Fibroblast of skin of left biceps (primary cell): Measurements from ENCODE around the gene CETP.
A peak's percentile ranks its signal among the peaks of the same experiment; 100 is the strongest.
"Not testable (repeated sequence)": the region's sequence is repeated elsewhere in the genome, so short reads cannot be mapped to it uniquely, and the experiment has no call there.

Experiments
- DNase-seq, 2 experiments: peaks; one replicate each; pipeline ENCODE4 v3.0.0-alpha.2; 2013; ENCODE audit warnings: low read depth in 2 of 2

The CETP gene

DNA sequence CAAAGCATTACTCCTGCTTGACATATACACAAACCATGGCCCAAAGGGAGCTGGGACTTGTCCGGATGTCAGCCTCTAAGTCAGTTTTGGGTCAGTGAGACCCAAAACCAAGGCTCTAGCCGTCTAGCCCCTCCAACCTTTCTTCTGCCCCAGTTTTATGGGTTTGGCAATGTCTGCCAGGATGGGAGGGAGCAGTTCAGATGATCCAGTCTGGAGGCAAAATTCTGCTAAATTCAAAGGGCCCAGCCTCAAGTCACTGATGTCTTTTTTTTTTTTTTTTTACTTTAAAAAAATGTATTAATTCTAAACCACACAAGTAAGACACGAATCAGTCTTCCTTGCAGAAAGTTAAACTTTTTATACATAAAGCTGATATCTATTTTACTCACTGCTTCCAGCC lies 36.2 kb downstream of the CETP start:
- DNase-seq: no peak

DNA sequence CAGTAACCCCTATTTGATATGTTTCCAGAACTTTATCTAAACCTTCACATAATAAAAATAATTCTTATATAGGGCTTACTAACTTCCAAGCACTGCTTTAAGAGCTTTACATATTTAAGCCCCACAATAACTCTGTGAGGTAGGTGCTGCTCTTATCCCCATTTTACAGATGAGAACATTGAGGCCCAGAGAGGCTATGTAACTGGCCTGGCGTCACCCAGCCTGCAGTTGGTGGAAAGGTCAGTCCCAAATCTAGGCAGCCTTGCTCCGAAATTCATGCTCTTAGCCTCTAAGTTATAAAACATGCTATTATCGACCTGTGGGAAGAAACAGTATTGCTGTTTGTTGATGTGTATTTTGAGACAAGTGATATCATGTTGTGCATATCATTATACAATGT lies 36.6 kb downstream of the CETP start:
- no peak for DNase-seq

DNA sequence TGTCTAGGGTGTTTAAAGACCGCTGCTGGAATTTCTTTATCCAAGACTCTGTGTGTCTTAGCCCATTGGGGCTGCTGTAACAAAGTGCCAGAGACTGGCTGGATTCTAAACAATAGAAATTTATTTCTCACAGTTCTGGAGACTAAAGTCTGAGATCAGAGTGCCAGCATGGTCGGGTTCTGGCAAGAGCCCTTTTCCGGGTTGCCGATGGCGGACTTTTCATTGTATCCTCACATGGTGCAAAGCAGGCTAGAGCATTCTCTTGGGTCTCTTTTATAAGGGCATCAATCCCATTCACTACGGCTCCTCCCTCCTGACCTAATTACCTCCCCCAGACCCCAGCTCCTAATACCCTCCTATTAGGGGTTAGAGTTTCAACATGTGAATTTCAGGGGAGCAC lies 37.1 kb downstream of the CETP start:
- DNase-seq: no peak

DNA sequence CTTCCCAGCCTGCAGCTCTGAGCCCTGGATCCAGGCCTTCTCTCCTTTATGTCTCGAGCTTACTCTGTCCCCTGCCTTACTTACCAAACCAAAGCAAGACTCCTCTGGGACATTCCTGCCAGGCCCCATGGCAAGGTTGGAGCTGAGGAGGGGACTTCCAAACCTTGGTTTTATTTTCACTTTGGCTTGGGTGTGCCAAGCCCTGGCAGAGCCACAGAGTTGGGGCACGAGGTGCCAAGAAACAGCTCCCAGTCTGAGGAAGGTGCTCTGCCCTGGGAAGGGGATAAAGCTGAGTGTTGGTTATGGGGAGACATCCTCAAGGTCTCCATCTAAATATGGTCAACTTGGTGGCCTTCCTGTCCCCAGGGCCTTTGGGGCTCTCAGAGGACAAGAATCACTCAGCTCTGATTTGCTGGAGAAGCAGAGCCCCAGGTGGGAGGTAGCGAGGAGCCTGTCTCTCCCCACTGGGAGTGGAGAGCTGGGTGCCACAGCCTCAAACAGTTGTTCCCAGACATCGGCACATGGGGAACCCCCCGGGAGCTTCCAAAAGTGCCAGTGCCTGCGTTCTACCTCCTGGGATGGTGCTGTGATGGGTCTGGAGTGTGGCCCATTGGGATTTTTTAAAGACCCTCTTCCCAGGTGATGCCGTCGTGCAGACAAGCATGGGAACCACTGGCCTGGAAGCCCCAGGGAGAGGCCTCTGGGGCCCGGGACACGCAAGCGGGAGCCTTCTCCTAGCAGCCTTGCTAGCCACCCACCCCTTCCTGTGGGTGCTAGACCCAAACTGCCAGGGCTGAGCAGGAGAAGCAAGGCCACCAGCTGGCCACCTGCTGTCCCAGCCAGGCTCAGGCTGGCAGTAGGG lies 37.9 kb downstream of the CETP start:
- DNase-seq: no peak

DNA sequence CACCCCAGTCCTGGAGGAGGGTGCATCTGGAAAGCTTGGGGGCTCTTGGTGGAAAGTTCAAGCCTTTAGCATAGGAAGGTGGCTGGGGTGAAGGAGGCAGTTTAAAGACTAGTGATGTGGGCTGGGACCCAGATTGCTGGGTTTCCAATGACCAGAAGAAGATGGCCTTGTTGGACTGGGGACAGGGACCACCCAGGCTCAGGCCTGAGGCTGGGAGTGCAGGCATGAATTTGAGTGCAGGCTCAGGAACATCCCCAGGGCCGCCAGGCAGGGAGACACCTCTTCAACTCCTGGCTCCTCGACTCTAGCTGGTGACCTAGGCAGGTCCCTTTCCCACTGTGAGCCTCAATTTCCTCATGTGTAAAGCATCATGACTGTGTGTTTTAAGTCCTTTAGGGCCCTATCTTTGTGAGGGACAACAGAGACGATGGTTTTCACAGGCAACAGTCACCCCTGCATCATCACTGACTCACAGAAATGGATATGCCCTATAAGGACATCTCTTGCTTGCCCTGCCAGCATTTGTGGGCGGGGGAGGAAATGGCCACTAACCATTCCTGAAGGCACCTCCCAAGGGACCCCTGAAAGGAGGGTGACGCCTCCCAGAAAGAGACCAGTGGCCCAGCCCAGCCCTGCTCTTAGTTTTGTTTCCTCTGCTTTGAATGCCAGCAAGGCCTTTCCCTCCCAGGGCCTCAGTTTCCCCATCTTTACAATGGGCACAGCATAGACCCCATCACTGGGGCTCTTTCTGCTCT lies 38.7 kb downstream of the CETP start:
- peak; percentile 68 to 70 for DNase-seq

DNA sequence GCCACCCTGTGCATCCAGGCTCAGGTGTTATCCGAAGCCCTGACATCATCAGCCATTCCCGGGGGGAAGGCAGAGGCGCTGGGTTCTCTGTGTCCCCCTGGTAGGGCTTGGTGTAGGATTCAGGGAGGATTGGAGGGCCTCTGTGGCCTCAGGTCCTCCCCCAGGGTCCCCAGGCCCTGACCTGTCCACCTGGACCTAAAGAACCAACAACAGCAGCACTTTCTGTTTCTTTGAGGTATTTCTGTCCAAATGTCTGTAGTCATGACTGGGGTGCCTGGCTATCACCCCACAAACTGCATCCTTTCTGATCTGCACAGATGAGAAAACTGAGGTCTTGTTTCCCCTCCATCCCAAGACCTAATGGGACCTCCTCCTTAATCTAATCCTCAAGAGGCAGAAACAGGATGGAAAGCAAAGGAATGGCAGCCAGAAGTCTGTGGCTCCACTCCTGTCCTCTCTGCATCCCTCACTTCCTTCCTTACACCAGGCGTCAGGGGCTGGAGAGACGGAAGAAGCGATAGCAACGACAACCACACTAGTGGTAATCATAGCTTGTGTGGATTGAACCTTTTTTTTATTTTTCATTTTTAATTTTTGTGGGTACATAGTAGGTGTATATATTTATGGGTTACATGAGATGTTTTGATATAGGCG lies 39.4 kb downstream of the CETP start:
- no peak for DNase-seq

- DNase-seq: no peak
Measured at GRCh38 chr16:57003439-57004386, 42.0 kb downstream of the CETP start.

- no peak for DNase-seq
Measured at GRCh38 chr16:57004387-57005250, 42.9 kb downstream of the CETP start.

DNA sequence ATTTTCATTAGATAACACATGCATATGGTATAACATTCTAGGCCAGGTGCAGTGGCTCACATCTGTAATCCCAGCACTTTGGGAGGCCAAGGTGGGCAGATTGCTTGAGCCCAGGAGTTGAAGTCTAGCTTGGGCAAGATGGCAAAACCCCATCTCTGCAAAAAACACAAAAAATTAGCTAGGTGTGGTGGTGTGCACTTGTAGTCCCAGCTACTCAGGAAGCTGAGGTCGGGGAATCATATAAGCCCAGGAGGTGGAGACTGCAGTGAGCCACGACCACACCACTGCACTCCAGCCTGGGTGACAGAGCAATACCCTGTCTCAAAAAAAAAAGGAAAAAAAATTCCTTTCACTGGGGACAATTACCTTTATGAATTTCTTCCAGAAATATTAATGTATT lies 43.8 kb downstream of the CETP start:
- DNase-seq: not testable (repeated sequence)

DNA sequence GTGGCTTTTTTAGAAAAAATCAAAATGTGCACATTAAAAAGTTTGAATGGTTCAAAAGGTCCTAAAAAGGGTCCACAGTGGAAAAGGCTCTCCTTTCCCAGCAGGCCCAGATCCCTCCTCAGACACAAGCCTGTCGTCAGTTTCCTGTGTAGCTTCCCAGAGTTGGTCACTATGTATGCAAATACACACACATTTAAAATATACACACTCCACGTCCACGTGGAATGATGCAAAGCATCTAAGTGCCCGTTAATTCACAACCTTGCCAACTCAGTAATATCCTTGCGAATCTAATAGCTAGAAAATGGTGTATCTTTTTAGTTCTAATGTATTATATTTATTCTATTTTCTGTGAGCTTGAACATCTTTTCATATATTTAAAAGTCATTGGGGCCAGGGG lies 45.3 kb downstream of the CETP start:
- DNase-seq: no peak

GRCh38 chr16:57007530-57007929 lies 45.8 kb downstream of the CETP start:
- DNase-seq: no peak

GRCh38 chr16:57008440-57008839 lies 46.7 kb downstream of the CETP start:
- no peak for DNase-seq

DNA sequence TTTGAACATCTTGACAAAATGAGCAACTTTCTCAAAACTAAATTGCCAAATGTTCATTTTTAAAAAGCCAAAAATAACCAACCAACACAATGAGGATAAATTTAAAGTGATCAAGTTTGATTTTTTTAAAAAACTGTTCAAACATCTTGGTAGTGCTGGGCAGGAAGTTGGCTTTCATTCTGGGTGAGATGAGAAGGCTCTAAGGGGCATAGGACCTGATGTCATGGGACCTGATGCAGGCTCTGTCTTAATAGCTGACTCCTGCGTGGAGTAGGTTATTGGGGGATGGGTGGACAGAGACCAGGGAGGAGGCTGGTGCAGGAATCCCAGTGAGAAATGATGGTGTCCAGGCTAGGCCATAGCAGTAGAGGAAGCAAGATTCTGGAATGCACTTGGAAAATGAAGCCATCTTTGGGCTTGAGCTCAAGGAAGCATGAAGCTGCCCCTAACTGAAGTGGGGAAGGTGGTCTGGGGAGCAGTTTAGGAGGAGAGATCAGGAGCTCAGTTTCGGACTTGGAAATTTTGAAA lies 48.0 kb downstream of the CETP start:
- DNase-seq: no peak

DNA sequence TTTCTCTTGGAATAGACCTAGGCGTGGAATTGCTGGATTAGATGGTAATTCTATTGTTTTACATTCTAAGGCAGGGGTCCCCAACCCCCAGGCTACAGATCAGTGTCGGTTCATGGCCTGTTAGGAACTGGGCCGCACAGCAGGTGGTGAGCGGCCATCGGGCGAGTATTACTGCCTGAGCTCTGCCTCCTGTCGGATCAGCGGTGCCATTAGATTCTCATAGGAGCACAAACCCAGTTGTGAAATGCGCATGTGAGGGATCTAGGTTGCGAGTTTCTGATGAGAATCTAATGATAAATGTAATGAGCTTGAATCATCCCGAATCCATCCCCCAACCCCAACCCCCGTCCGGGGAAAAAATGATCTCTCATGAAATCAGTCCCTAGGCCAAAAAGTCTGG lies 50.6 kb downstream of the CETP start:
- DNase-seq: no peak

- DNase-seq: peak in 1 of 2 experiments; percentile 31
Measured at GRCh38 chr16:57013229-57013628, 51.5 kb downstream of the CETP start.

GRCh38 chr16:57013902-57014301 lies 52.2 kb downstream of the CETP start:
- no peak for DNase-seq

- no peak for DNase-seq
Measured at GRCh38 chr16:57016301-57016700, 54.6 kb downstream of the CETP start.

DNA sequence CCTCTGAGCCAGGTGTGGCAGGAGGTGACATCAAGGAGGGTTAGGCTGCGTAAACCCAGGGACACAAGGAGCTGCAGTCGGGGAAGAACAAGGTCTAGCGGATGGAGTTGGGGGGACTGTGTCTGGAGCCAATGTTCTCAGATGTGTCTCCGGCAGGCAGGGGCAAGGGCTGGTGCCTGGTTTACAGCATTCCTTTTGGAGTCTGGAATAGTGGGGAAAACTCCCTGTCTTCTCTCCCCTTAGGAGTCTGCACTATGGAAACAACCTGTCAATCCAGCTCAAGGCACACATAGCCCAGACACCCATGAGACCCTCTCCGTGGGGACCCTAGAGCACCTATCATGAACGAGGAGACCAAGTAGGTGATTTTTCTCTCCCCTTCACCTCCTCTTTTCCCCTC lies 55.1 kb downstream of the CETP start:
- DNase-seq: no peak

DNA sequence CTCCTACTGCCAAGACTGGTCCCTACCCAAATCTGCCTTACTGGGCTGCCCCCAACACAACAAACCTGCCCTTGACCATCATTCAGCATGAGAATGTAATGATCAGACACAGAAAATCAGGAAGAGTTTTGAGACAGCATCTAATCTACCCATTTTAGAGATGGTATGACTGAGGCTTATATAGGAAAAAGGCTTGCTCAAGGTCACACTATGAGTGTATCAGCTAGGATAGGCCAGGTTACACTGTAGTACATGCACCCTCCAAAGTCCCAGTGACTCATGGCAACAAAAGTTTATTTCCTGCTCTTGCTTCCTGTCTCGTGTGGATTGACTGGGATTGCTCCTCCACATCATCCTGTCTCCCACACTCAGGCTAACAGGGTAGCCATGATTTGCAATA lies 55.5 kb downstream of the CETP start:
- DNase-seq: no peak

- DNase-seq: no peak
Measured at GRCh38 chr16:57019746-57020145, 58.0 kb downstream of the CETP start.
